ENCODE data around the gene MXI1.

GRCh38 chr10:110221044-110221720 lies 13.8 kb downstream of the MXI1 start:
- TF ChIP-seq YY1 (IDR thresholded peaks at IDR 0.05; ENCODE audit: insufficient read depth, insufficient read length) (no peak), ZNF274 (IDR thresholded peaks at IDR 0.05; ENCODE audit: low read depth, low read length) (no peak)

Data from NT2/D1 (cell line).